ENCODE data around the gene SELENOK. TPM values are rescaled to one million over a fixed set of nuclear protein-coding genes. Genes with fewer than 3 reads are reported as not detected.

The SELENOK gene
- total RNA-seq (2022) (51.5 and 56.6 TPM in 2 replicates), Bru-seq, nascent RNA (percentile 88 among the genes with signal in this experiment), BruChase-seq, experiment 1, labeled RNA remaining after a 2-hour chase (percentile 84 among the genes with signal in this experiment), BruChase-seq, experiment 2, labeled RNA remaining after a 6-hour chase (percentile 92 among the genes with signal in this experiment)
- long read RNA-seq, transcript SELENOK-204 (5 exons, 1,633 nt), result major isoform, 225 of 233 reads
- long read RNA-seq, partial matches to known transcripts, result 0 of 233 reads
- long read RNA-seq, other reads (novel, unspliced or antisense), result 8 of 233 reads

DNA sequence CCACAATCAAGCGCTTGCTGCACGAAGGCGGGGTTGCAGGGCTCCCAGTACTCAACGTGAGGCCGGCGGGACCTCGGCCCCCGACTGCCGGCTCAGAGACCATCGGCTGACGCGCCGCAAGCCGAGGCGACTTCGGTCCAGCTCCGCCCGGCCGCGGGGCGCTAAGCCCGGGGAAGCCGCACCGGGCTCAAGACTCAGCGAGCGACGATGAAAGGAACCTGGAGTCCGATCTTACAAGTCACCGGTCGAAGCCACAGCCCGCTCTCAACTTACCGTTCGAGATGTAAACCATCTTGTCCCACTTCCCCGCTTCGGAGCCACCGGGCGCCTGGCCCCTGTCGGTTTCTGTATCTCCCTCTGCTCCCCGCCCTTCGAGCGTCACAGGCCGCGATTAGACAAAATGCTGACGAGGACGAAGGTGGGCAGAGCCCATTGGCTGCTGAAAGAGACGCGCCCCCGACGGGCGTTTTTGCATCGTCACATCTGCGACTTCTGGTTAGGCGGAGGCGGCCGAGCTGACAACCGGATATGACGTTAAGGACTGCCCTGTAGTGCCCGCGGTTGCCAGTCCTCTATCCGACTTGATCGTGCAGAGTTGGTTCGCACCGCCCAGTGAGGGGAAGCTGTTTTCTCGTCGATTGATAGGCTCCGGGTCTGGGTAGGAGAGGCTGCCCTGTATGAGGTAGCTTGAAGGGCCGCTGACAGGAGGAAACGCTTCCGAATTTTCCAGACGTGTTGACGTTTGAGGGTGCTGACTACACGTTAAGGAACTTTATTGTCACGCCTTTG lies at the start of gene SELENOK:
TSS of gene SELENOK (minus strand) at position 363 of the 789 bp plus-strand sequence.
- BruUV-seq (replicated peaks), result no TSS peak
- no peaks in the 10 kb centered on the region for H3K9me3 Mint-ChIP-seq (ENCODE audit: unreplicated experiment)
- peak within 1 kb of the TSS; percentile 99 for H3K27ac Mint-ChIP-seq (ENCODE audit: unreplicated experiment)
- H3K27me3 Mint-ChIP-seq (ENCODE audit: insufficient read depth, unreplicated experiment), result no peaks in the 10 kb centered on the region
- TF ChIP-seq, protein P1, sequence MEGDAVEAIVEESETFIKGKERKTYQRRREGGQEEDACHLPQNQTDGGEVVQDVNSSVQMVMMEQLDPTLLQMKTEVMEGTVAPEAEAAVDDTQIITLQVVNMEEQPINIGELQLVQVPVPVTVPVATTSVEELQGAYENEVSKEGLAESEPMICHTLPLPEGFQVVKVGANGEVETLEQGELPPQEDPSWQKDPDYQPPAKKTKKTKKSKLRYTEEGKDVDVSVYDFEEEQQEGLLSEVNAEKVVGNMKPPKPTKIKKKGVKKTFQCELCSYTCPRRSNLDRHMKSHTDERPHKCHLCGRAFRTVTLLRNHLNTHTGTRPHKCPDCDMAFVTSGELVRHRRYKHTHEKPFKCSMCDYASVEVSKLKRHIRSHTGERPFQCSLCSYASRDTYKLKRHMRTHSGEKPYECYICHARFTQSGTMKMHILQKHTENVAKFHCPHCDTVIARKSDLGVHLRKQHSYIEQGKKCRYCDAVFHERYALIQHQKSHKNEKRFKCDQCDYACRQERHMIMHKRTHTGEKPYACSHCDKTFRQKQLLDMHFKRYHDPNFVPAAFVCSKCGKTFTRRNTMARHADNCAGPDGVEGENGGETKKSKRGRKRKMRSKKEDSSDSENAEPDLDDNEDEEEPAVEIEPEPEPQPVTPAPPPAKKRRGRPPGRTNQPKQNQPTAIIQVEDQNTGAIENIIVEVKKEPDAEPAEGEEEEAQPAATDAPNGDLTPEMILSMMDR (IDR thresholded peaks at IDR 0.05; ENCODE audit: insufficient read depth in 1 of 2, low read depth in 1 of 2, low read length in 1 of 2, severe bottlenecking in 1 of 2, unreplicated experiment in 1 of 2), result no peak
- Histone ChIP-seq H3K4me1 (peaks cover 7% of the 10 kb centered on the region; the same call in 1 of the 2 replicates), H3K27me3 (replicated peaks; ENCODE audit: control insufficient read depth, insufficient read depth, low read length) (no peaks in the 10 kb centered on the region), H3K9me3 (no peaks in the 10 kb centered on the region), H3K4me3 (ENCODE audit: low read depth, low read length) (peak within 1 kb of the TSS; percentile 94), H3K36me3 (ENCODE audit: control insufficient read depth, insufficient read depth, low read length) (no peaks in the 10 kb centered on the region; the same call in 1 of the 2 replicates)
- H3K4me1 Mint-ChIP-seq (ENCODE audit: low read depth, unreplicated experiment), result peaks cover 16% of the 10 kb centered on the region
- peak; percentile 96 to 98 for DNase-seq
- peaks cover 13% of the 10 kb centered on the region for H3K36me3 Mint-ChIP-seq (ENCODE audit: insufficient read depth, unreplicated experiment)
- intact Hi-C loops (cut with micrococcal nuclease; ENCODE audit: unreplicated experiment), result loop anchor here (1.0 to 5.0 kb wide), 3 partner anchors 9 to 44 kb away; partner anchors contain the start of genes ACTR8, CHDH and IL17RB
- ChIA-PET CTCF (interaction anchor here (1.5 to 1.6 kb wide), 2 partner anchors 10 to 49 kb away, joined by 3 read pairs; no protein-coding TSS in a partner anchor), POLR2A (interaction anchor here (0.5 to 2.1 kb wide), 3 partner anchors 11 to 47 kb away, joined by 6 to 14 read pairs (median 8); partner anchors contain the start of genes CHDH and IL17RB)
- H3K4me3 Mint-ChIP-seq (ENCODE audit: unreplicated experiment), result peak within 1 kb of the TSS; percentile 96

DNA sequence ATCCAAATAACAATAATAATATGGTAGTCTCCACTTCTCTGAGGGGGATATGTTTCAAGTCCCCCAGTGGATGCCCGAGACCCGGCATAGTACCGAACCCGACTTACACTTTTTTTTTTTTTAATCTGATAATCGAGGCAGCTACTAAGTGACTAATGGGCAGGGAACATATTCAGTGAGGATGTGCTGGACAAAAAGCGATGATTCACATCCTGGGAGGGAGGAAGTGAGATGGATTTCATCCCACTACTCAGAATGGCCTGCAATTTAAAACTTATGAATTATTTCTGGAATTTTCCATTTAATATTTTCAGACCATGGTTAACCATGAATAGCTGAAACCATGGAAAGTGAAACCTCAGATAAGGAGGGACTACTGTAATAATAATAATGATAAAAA lies 49.5 kb upstream of the SELENOK start:
- no TSS peak for BruUV-seq (replicated peaks)
- Histone ChIP-seq H3K27me3 (replicated peaks; ENCODE audit: control insufficient read depth, insufficient read depth, low read length) (no peaks in the 10 kb centered on the region), H3K4me3 (ENCODE audit: low read depth, low read length) (no peak overlapping the region), H3K36me3 (ENCODE audit: control insufficient read depth, insufficient read depth, low read length) (no peaks in the 10 kb centered on the region), H3K4me1 (no peaks in the 10 kb centered on the region), H3K9me3 (peaks cover 9% of the 10 kb centered on the region)
- H3K9me3 Mint-ChIP-seq (ENCODE audit: unreplicated experiment), result peaks cover 6% of the 10 kb centered on the region
- H3K36me3 Mint-ChIP-seq (ENCODE audit: insufficient read depth, unreplicated experiment), result no peaks in the 10 kb centered on the region
- H3K4me3 Mint-ChIP-seq (ENCODE audit: unreplicated experiment), result no peak overlapping the region
- no peak overlapping the region for H3K27ac Mint-ChIP-seq (ENCODE audit: unreplicated experiment)
- no peak for DNase-seq
- ChIA-PET POLR2A (no interaction called here), CTCF (interaction anchor here (0.6 kb wide), 1 partner anchor 1353 kb away, joined by 10 read pairs; no protein-coding TSS in a partner anchor)
- intact Hi-C loops (cut with micrococcal nuclease; ENCODE audit: unreplicated experiment), result no loop called here
- H3K4me1 Mint-ChIP-seq (ENCODE audit: low read depth, unreplicated experiment), result no peaks in the 10 kb centered on the region
- TF ChIP-seq, protein P1 (IDR thresholded peaks at IDR 0.05; ENCODE audit: insufficient read depth in 1 of 2, low read depth in 1 of 2, low read length in 1 of 2, severe bottlenecking in 1 of 2, unreplicated experiment in 1 of 2), result no peak
- no peaks in the 10 kb centered on the region for H3K27me3 Mint-ChIP-seq (ENCODE audit: insufficient read depth, unreplicated experiment)

DNA sequence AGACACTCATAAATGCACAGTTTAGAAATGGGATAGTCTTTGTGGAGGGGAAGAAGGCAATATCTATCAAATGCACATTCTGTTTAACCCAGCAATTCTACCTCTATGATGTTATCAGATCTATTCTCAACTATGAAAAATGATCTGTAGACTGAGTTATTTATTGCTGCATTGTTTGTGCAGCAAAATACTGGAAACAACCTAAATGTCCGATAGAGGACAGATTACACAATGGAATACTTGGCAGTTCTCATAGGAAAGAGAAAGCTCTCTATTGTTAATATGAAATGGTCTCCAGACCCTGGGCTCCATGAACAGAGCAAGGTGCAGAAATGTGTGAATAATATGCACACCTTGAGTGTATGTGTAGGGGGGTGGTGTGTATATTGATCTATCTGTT lies 49.0 kb upstream of the SELENOK start:
- no peaks in the 10 kb centered on the region for H3K27me3 Mint-ChIP-seq (ENCODE audit: insufficient read depth, unreplicated experiment)
- Histone ChIP-seq H3K4me1 (no peaks in the 10 kb centered on the region), H3K27me3 (replicated peaks; ENCODE audit: control insufficient read depth, insufficient read depth, low read length) (no peaks in the 10 kb centered on the region), H3K9me3 (peaks cover 4% of the 10 kb centered on the region), H3K36me3 (ENCODE audit: control insufficient read depth, insufficient read depth, low read length) (no peaks in the 10 kb centered on the region), H3K4me3 (ENCODE audit: low read depth, low read length) (no peak overlapping the region)
- no peak for DNase-seq
- ChIA-PET CTCF (interaction anchor here (0.6 kb wide), 1 partner anchor 1352 kb away, joined by 10 read pairs; no protein-coding TSS in a partner anchor), POLR2A (no interaction called here)
- H3K36me3 Mint-ChIP-seq (ENCODE audit: insufficient read depth, unreplicated experiment), result no peaks in the 10 kb centered on the region
- TF ChIP-seq, protein P1 (IDR thresholded peaks at IDR 0.05; ENCODE audit: insufficient read depth in 1 of 2, low read depth in 1 of 2, low read length in 1 of 2, severe bottlenecking in 1 of 2, unreplicated experiment in 1 of 2), result no peak
- no peak overlapping the region for H3K4me3 Mint-ChIP-seq (ENCODE audit: unreplicated experiment)
- H3K9me3 Mint-ChIP-seq (ENCODE audit: unreplicated experiment), result peaks cover under 1% of the 10 kb centered on the region
- no TSS peak for BruUV-seq (replicated peaks)
- intact Hi-C loops (cut with micrococcal nuclease; ENCODE audit: unreplicated experiment), result no loop called here
- H3K27ac Mint-ChIP-seq (ENCODE audit: unreplicated experiment), result no peak overlapping the region
- no peaks in the 10 kb centered on the region for H3K4me1 Mint-ChIP-seq (ENCODE audit: low read depth, unreplicated experiment)
